Measurements from ENCODE around the gene TLE1. TPM values are rescaled to one million over a fixed set of nuclear protein-coding genes. Genes with fewer than 3 reads are reported as not detected.

TLE1 gene
- total and polyA plus RNA-seq, 8 donors = 23.7 to 136 (median 58.7) TPM

- H3K36me3 ChIP-seq = no peaks in the 10 kb centered on the region
- peaks cover 0 to 11% (median 5%) of the 10 kb centered on the region in 4 donors for H3K4me1 ChIP-seq
- TF ChIP-seq CTCF (IDR thresholded peaks at IDR 0.05) (no peak), POLR2AphosphoS5 (IDR thresholded peaks at IDR 0.05) (peak in 2 of 3 donors; percentile 32 to 74), EP300 (IDR thresholded peaks at IDR 0.05) (no peak), POLR2A (IDR thresholded peaks at IDR 0.05) (no peak)
- H3K27ac ChIP-seq = no peak overlapping the region
- no peaks in the 10 kb centered on the region for H3K27me3 ChIP-seq
- intact Hi-C loops (cut with DNase I; ENCODE audit: low total_unique reads) = no loop called here
- 32 to 62% (median 47%) methylated on average over 9 of the region's 9 CpGs for WGBS, 5 donors
- no peak overlapping the region for H3K4me3 ChIP-seq
- DNase-seq = peak in 1 of 2 donors; percentile 63
- no peaks in the 10 kb centered on the region for H3K9me3 ChIP-seq
These were observed 153.7 kb downstream of the TLE1 start for GRCh38 chr9:81535542-81536241.

- H3K9me3 ChIP-seq = no peaks in the 10 kb centered on the region
- intact Hi-C loops (cut with DNase I; ENCODE audit: low total_unique reads) = no loop called here
- TF ChIP-seq EP300 (IDR thresholded peaks at IDR 0.05) (no peak), POLR2A (IDR thresholded peaks at IDR 0.05) (no peak), CTCF (IDR thresholded peaks at IDR 0.05) (no peak), POLR2AphosphoS5 (IDR thresholded peaks at IDR 0.05) (no peak)
- DNase-seq = no peak
- 92 to 97% (median 95%) methylated on average over 4 of the region's 4 CpGs for WGBS, 5 donors
- peaks cover 0 to 24% (median 18%) of the 10 kb centered on the region in 4 donors for H3K4me1 ChIP-seq
- H3K27ac ChIP-seq = no peak overlapping the region
- no peak overlapping the region for H3K4me3 ChIP-seq
- no peaks in the 10 kb centered on the region for H3K27me3 ChIP-seq
- no peaks in the 10 kb centered on the region for H3K36me3 ChIP-seq
These were observed 155.0 kb downstream of the TLE1 start for GRCh38 chr9:81534138-81534875.

Small RNAs within 50 kb of the gene (small RNA-seq; reads per million reads assigned to genes)
- 0 reads per million in 4 donors for gene RNU6-1035P

Other genes starting within 250 kb of the TLE1 start
- not detected for gene SPATA31D4, start 238.9 kb upstream of the TLE1 start, total RNA-seq
- gene SPATA31D4, start 238.9 kb upstream of the TLE1 start, polyA plus RNA-seq = not detected

All from stomach (tissue), 9 donors.